DMS114 treated with DMSO at 0.1 percent for 48 hours (cell line): ENCODE results near the gene HOXA4.

Source experiments
- DNase-seq: peaks from one replicate; lab custom pipeline; 2025; ENCODE audit not compliant: unreplicated experiment; lab: John Stamatoyannopoulos, UW

HOXA4 gene

GRCh38 chr7:27147199-27148030 lies 16.9 kb upstream of the HOXA4 start, which contains the start of gene HOXA6:
Gene HOXA6 (minus strand): TSS chr7:27147774. CDS start chr7:27147749, 25 bp downstream.
- DNase-seq: no peak

GRCh38 chr7:27146491-27147198 lies 16.1 kb upstream of the HOXA4 start:
- no peak for DNase-seq

- DNase-seq: no peak
Measured at GRCh38 chr7:27145914-27146412, 15.4 kb upstream of the HOXA4 start.

- no peak for DNase-seq
Measured at GRCh38 chr7:27145165-27145913, 14.8 kb upstream of the HOXA4 start.

- no peak for DNase-seq
Measured at GRCh38 chr7:27144781-27145164, 14.2 kb upstream of the HOXA4 start.

GRCh38 chr7:27143950-27144780 lies 13.6 kb upstream of the HOXA4 start:
- DNase-seq: no peak

GRCh38 chr7:27143023-27143949 lies 12.7 kb upstream of the HOXA4 start, which contains the start of gene HOXA5:
Gene HOXA5 (minus strand): TSS chr7:27143681. CDS start chr7:27143607, 74 bp downstream.
- DNase-seq: peak; percentile 95

GRCh38 chr7:27142580-27143022 lies 12.0 kb upstream of the HOXA4 start:
- DNase-seq: no peak

GRCh38 chr7:27141923-27142579 lies 11.5 kb upstream of the HOXA4 start:
- no peak for DNase-seq

- no peak for DNase-seq
Measured at GRCh38 chr7:27141137-27141922, 10.8 kb upstream of the HOXA4 start.

- no peak for DNase-seq
Measured at GRCh38 chr7:27140126-27140857, 9.7 kb upstream of the HOXA4 start.

- DNase-seq: no peak
Measured at GRCh38 chr7:27139334-27140125, 9.0 kb upstream of the HOXA4 start.

GRCh38 chr7:27138985-27139333 lies 8.4 kb upstream of the HOXA4 start:
- no peak for DNase-seq

GRCh38 chr7:27138472-27138871 lies 7.9 kb upstream of the HOXA4 start:
- DNase-seq: no peak

GRCh38 chr7:27137640-27138315 lies 7.2 kb upstream of the HOXA4 start:
- no peak for DNase-seq

- DNase-seq: no peak
Measured at GRCh38 chr7:27134392-27134791, 3.8 kb upstream of the HOXA4 start.
